ENCODE measurements around the gene PDZD4. TPM values are rescaled to one million over a fixed set of nuclear protein-coding genes. Genes with fewer than 3 reads are reported as not detected.

PDZD4 gene
- polyA plus RNA-seq, 3 donors: 0.11 TPM; not detected in 2

DNA sequence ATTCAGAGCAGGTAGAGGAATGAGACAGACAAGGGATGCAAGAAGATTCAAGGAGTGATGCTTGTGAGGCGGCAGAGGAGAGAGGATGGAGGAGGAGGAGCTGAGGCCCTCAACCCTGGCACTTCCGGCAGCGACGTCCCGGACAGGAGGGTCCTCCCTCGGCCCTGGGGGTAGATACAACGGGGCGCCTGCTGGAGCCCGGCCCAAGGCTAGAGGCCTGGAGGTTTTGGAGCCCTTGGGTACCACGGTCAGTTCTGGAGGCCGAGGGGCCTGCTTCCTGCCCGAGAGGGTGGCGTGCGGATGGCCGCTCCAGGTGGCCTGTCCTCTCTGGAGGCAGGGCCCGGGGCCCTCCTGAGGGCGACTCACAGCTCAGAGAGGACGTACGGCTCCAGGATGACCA, 22.4 kb downstream of the PDZD4 start:
- H3K79me2 ChIP-seq (ENCODE audit: insufficient read depth, low read length): no peaks in the 10 kb centered on the region
- intact Hi-C loops (cut with micrococcal nuclease): no loop called here
- H3K4me1 ChIP-seq (ENCODE audit: control insufficient read depth in 1 of 2, insufficient read depth in 2 of 2, low read length in 2 of 2): no peaks in the 10 kb centered on the region
- Mint-ChIP-seq H3K27me3 (ENCODE audit: low read depth in 3 of 3) (peaks cover 15 to 35% (median 21%) of the 10 kb centered on the region in 3 donors), H3K4me3 (no peak overlapping the region), H3K36me3 (no peaks in the 10 kb centered on the region), H3K9me3 (peaks cover 0 to 28% (median 6%) of the 10 kb centered on the region in 7 donors), H3K27ac (no peak overlapping the region), H3K4me1 (no peaks in the 10 kb centered on the region)
- DNase-seq: no peak
- H3K36me3 ChIP-seq (replicated peaks in 1 of 2; ENCODE audit: control insufficient read depth in 1 of 2, insufficient read depth in 2 of 2, low read length in 2 of 2): no peaks in the 10 kb centered on the region
- H2AFZ ChIP-seq (ENCODE audit: insufficient read depth, low read depth, low read length, poor library complexity, severe bottlenecking): no peak overlapping the region
- H3K4me2 ChIP-seq (replicated peaks; ENCODE audit: extremely low read depth, low read length, poor library complexity, severe bottlenecking): no peak overlapping the region
- H3K27me3 ChIP-seq (ENCODE audit: control insufficient read depth in 2 of 2, insufficient read depth in 2 of 2, low read length in 2 of 2): no peaks in the 10 kb centered on the region
- no peak overlapping the region for H3K27ac ChIP-seq (ENCODE audit: low read depth in 1 of 2, low read length in 2 of 2)
- H4K20me1 ChIP-seq (ENCODE audit: insufficient read depth, low read length): no peaks in the 10 kb centered on the region
- 95% methylated on average over 15 of the region's 19 CpGs for WGBS (ENCODE audit: insufficient coverage)
- H3K9me3 ChIP-seq (replicated peaks in 1 of 2; ENCODE audit: control insufficient read depth in 1 of 2, insufficient read depth in 1 of 2, low read length in 2 of 2): no peaks in the 10 kb centered on the region
- no peak overlapping the region for H3K4me3 ChIP-seq (replicated peaks in 1 of 3; ENCODE audit: low read depth in 2 of 3, low read length in 3 of 3)
- no peak for TF ChIP-seq CTCF (IDR thresholded peaks at IDR 0.05)
- no peak overlapping the region for H3K9ac ChIP-seq (ENCODE audit: insufficient read depth, low read length, poor library complexity, severe bottlenecking)

GRCh38 chrX:153806999-153807575, 23.3 kb downstream of the PDZD4 start:
- no peaks in the 10 kb centered on the region for H3K36me3 Mint-ChIP-seq
- no peak overlapping the region for H3K9ac ChIP-seq (ENCODE audit: insufficient read depth, low read length, poor library complexity, severe bottlenecking)
- no peak for DNase-seq
- H3K4me3 Mint-ChIP-seq: no peak overlapping the region
- H3K27me3 Mint-ChIP-seq (ENCODE audit: low read depth in 3 of 3): peaks cover 12 to 37% (median 24%) of the 10 kb centered on the region in 3 donors
- no peak overlapping the region for H3K27ac ChIP-seq (ENCODE audit: low read depth in 1 of 2, low read length in 2 of 2)
- H3K4me3 ChIP-seq (replicated peaks in 1 of 3; ENCODE audit: low read depth in 2 of 3, low read length in 3 of 3): no peak overlapping the region
- 95% methylated on average over 4 of the region's 28 CpGs for WGBS (ENCODE audit: insufficient coverage)
- no peaks in the 10 kb centered on the region for H3K27me3 ChIP-seq (ENCODE audit: control insufficient read depth in 2 of 2, insufficient read depth in 2 of 2, low read length in 2 of 2)
- intact Hi-C loops (cut with micrococcal nuclease): no loop called here
- no peaks in the 10 kb centered on the region for H3K4me1 Mint-ChIP-seq
- no peak overlapping the region for H3K27ac Mint-ChIP-seq
- TF ChIP-seq CTCF (IDR thresholded peaks at IDR 0.05): no peak
- no peaks in the 10 kb centered on the region for H3K9me3 ChIP-seq (replicated peaks in 1 of 2; ENCODE audit: control insufficient read depth in 1 of 2, insufficient read depth in 1 of 2, low read length in 2 of 2)
- H2AFZ ChIP-seq (ENCODE audit: insufficient read depth, low read depth, low read length, poor library complexity, severe bottlenecking): no peak overlapping the region
- no peaks in the 10 kb centered on the region for H4K20me1 ChIP-seq (ENCODE audit: insufficient read depth, low read length)
- no peaks in the 10 kb centered on the region for H3K4me1 ChIP-seq (ENCODE audit: control insufficient read depth in 1 of 2, insufficient read depth in 2 of 2, low read length in 2 of 2)
- no peaks in the 10 kb centered on the region for H3K79me2 ChIP-seq (ENCODE audit: insufficient read depth, low read length)
- H3K4me2 ChIP-seq (replicated peaks; ENCODE audit: extremely low read depth, low read length, poor library complexity, severe bottlenecking): no peak overlapping the region
- H3K36me3 ChIP-seq (replicated peaks in 1 of 2; ENCODE audit: control insufficient read depth in 1 of 2, insufficient read depth in 2 of 2, low read length in 2 of 2): no peaks in the 10 kb centered on the region
- peaks cover 0 to 28% (median 6%) of the 10 kb centered on the region in 7 donors for H3K9me3 Mint-ChIP-seq
